Body of pancreas (tissue), 4 donors: ENCODE data around the gene SEPSECS. TPM values are rescaled to one million over a fixed set of nuclear protein-coding genes. Genes with fewer than 3 reads are reported as not detected.

Source experiments
- ATAC-seq: fragments of 150-250 bp; one replicate; pipeline ENCODE4 v1.9.1; 2016
- DNase-seq, 4 donors: peaks; one replicate each; pipeline ENCODE4 v3.0.0-alpha.2; 2019
- H3K27ac ChIP-seq, 4 donors: fragments of 200-600 bp; sonication (generic); 1 replicate in 3 of 4; 2 replicates in 1 of 4; pipeline versions ENCODE4 v1.5.1 to v1.6.1; 2016 to 2019; ENCODE audit warnings: mild to moderate bottlenecking in 1 of 4, mixed read lengths in 1 of 4, moderate library complexity in 1 of 4
- H3K27me3 ChIP-seq, 2 donors: fragments of 200-600 bp; sonication (generic); one replicate each; pipeline ENCODE4 v1.6.0; 2016; ENCODE audit warnings: mild to moderate bottlenecking in 1 of 2
- H3K36me3 ChIP-seq, 2 donors: fragments of 200-600 bp; sonication (generic); replicated peaks in 1 of 2; 2 replicates each; pipeline ENCODE4 v1.5.1; 2016; ENCODE audit warnings: low read depth in 2 of 2; ENCODE audit not compliant: insufficient read depth in 1 of 2
- H3K4me1 ChIP-seq: fragments of 200-600 bp; sonication (generic); one replicate; pipeline ENCODE4 v1.6.0; 2016
- H3K4me3 ChIP-seq, 2 donors: fragments of 200-600 bp; sonication (generic); 1 replicate in 1 of 2; 2 replicates in 1 of 2; pipeline ENCODE4 v1.5.1; 2016 to 2019
- H3K9me3 ChIP-seq, 3 donors: fragments of 200-600 bp; sonication (generic); 1 replicate in 2 of 3; 2 replicates in 1 of 3; pipeline ENCODE4 v1.5.1; 2016
- CTCF ChIP-seq, 7 experiments: fragments of 450-650 bp in 4 of 7; fragments of 200-600 bp in 3 of 7; sonication (generic) in 3 of 7; IDR thresholded peaks; one replicate each; pipeline ENCODE4 v1.5.1; 2016 to 2019; ENCODE audit warnings: antibody characterized with exemption in 7 of 7
- POLR2A ChIP-seq, 3 donors: fragments of 450-650 bp; IDR thresholded peaks; one replicate each; pipeline ENCODE4 v1.6.1; 2016; ENCODE audit warnings: antibody characterized with exemption in 3 of 3, mild to moderate bottlenecking in 2 of 3
- WGBS, 2 donors: methylation state at CpG; one replicate each; pipeline ENCODE4 v1.1.5; 2017; 5-methylcytosine and 5-hydroxymethylcytosine counted together
- intact Hi-C: fragments of 100-400 bp; cut with DNase I; formaldehyde crosslinking; loops from one replicate; pipeline ENCODE4 v1.15.1; 2023
- total RNA-seq, 2 donors: library from RNA; depleted of rRNA; stranded (reverse); fragments of >200 nt; gene quantifications; one replicate each; pipeline ENCODE4 v1.1.0, GENCODE V29; 2016

Gene SEPSECS
- total RNA-seq, 2 donors from 2014 or later: 7.9 to 8.8 TPM

DNA sequence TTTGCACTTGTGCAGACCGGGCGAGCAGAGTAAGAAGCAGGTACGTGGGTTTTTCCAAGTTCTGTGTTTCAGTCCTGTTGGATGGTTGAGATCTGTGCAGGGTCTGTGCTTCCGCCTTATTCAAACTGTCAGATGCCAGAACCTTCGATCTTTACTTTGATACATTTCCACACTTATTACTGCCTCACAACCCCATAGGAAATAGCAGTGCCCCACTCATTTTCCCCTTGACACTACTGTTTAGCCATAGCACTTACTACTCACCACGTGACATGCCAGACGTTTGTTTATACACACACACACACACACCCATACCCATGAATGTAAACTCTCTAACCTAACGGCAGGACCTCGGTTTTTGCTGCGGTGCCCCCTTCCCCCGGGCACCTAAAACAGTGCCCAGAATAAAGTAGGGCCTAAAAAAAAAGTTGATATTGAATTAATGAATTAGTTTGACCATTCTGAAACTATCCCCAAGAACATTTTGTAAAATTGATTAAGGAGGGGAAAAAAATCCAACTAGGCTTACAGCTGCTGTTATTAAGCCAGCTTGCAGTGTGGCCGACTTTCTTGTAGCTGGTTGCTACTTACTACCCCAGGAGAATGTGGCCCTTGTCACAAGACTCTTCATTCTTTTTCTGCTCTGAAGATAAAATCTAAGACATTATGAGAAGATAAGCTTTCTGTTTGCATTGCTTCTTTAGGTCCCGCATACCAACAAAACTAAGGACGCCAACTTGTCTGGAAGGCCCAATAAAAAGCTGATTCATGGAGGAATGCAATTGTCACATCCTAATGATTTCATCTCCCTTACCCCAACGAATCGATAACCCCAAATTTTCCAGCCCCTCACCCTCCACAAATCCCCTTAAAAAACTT is 704 bp upstream of the SEPSECS start:
- Histone ChIP-seq H3K27me3 (no peaks in the 10 kb centered on the region), H3K36me3 (no peaks in the 10 kb centered on the region), H3K4me3 (peak overlapping the region; percentile 34 to 47), H3K4me1 (peaks cover 17% of the 10 kb centered on the region), H3K27ac (peak overlapping the region; percentile 93 to 97 (median 96)), H3K9me3 (no peaks in the 10 kb centered on the region)
- DNase-seq: no peak
- WGBS, 2 donors: 1 to 6% methylated on average over 16 of the region's 16 CpGs
- intact Hi-C loops: no loop called here
- peak; percentile 25 for ATAC-seq
- TF ChIP-seq CTCF (IDR thresholded peaks at IDR 0.05): peak in 1 of 7 experiments; percentile 29
- TF ChIP-seq POLR2A (IDR thresholded peaks at IDR 0.05): peak in 1 of 3 donors; percentile 95

DNA sequence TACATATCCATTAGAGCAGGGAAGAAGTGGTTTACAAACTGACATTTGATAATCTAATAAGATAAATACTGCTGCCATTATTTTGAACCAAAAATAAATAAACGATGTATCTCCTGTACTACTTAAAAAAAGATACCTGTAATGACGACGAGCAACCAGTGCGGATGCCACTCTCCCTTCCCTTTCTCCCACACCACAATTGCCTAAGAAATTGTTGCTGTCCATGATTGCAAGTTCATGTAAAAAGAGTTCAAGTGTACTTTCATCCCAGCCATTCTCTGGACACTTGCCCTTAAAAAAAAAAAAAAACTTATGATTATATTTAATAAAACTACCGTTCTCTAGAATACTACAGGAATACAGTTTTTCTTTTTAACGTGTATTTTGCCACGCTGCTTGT is 1.4 kb downstream of the SEPSECS start:
- Histone ChIP-seq H3K9me3 (no peaks in the 10 kb centered on the region), H3K4me1 (peaks cover 30% of the 10 kb centered on the region), H3K36me3 (no peaks in the 10 kb centered on the region), H3K4me3 (no peak overlapping the region), H3K27me3 (no peaks in the 10 kb centered on the region), H3K27ac (no peak overlapping the region)
- ATAC-seq: no peak
- no peak for DNase-seq
- TF ChIP-seq POLR2A (IDR thresholded peaks at IDR 0.05) (no peak), CTCF (IDR thresholded peaks at IDR 0.05) (no peak)
- 83% methylated on average over 7 of the region's 7 CpGs for WGBS, 2 donors
- intact Hi-C loops: no loop called here

GRCh38 chr4:25157081-25157480 is 3.2 kb downstream of the SEPSECS start:
- ATAC-seq: no peak
- no peak for TF ChIP-seq CTCF (IDR thresholded peaks at IDR 0.05)
- no peak for TF ChIP-seq POLR2A (IDR thresholded peaks at IDR 0.05)
- intact Hi-C loops: no loop called here

DNA sequence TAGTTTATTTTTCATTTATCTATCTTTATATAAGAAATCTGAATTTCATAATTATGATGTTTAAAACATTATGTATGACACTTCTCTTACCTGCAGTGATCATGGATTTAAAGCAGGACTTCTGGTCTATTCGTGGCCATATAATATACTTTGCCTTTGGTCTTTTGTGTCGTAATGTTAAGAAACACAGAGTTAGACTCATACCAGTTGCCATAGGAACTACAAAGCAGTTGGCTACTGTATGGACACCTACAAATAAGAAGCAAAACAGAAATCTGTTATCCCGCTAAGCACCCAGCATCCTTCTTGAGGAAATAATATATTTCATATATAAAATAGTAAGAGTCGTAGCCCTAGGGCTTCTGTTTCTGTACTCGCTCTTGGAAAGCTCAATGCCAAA is 4.3 kb downstream of the SEPSECS start:
- 92 to 93% methylated on average over 5 of the region's 5 CpGs for WGBS, 2 donors
- Histone ChIP-seq H3K27ac (no peak overlapping the region), H3K27me3 (no peaks in the 10 kb centered on the region), H3K4me3 (no peak overlapping the region), H3K36me3 (no peaks in the 10 kb centered on the region), H3K9me3 (no peaks in the 10 kb centered on the region), H3K4me1 (peaks cover 21% of the 10 kb centered on the region)
- intact Hi-C loops: no loop called here
- no peak for ATAC-seq
- no peak for DNase-seq
- no peak for TF ChIP-seq POLR2A (IDR thresholded peaks at IDR 0.05)
- TF ChIP-seq CTCF (IDR thresholded peaks at IDR 0.05): no peak

More at GRCh38 chr4:25157081-25157480, 3.2 kb downstream of the SEPSECS start:
- H3K27me3 ChIP-seq: no peaks in the 10 kb centered on the region
- H3K4me3 ChIP-seq: no peak overlapping the region
- no peak for DNase-seq
- H3K27ac ChIP-seq: no peak overlapping the region
- peaks cover 30% of the 10 kb centered on the region for H3K4me1 ChIP-seq
- WGBS, 2 donors: 77 to 85% methylated on average over 1 of the region's 1 CpG
- no peaks in the 10 kb centered on the region for H3K9me3 ChIP-seq
- H3K36me3 ChIP-seq: no peaks in the 10 kb centered on the region
